CD4-positive, alpha-beta T cell treated with Interleukin-4 for 1 hour (primary cell): Measurements from ENCODE around the gene PET100.
A peak's percentile ranks its signal among the peaks of the same experiment; 100 is the strongest.

ENCODE experiments used
- DNase-seq, 2 donors: peaks; one replicate each; pipeline ENCODE4 v3.0.0-alpha.2; 2020 to 2022

Gene PET100

DNA sequence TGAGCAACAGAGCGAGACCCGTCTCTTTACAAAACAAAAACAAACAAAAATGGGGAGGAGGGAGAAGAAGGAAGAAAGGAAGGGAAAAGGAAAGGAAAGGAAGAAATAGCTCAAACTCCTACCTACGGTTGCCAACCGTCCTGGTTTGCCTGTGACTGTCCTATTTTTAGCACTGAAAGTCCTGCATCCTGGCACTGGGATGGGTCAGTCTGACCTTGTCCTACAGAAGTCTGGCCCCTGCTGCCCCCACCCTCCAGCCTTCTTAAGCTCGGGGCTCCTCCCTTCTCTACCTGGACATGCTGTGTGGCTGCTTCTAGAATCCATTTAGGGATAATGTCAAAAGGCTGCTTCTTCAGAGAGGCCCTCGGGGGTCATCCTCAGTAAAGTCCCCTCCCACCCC is 6.1 kb downstream of the PET100 start:
- no peak for DNase-seq

DNA sequence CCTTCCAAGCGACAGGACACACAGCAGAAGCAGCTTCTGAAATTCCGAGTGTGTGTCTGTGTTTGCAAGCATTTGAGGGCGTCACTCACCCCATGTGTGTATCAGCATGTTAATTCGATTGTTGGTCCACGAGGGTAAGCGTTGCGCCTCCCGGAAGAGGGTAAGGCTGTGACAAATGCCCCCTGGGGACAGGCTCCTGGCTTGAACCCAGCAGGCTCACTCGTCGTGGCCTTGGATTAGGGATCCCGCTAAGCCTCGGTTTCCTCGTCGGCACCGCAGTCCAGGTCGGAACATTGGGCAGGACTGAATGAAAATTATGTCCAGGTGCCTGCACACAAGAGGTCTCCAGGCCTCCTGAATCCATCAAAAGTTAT is 6.7 kb downstream of the PET100 start:
- no peak for DNase-seq

DNA sequence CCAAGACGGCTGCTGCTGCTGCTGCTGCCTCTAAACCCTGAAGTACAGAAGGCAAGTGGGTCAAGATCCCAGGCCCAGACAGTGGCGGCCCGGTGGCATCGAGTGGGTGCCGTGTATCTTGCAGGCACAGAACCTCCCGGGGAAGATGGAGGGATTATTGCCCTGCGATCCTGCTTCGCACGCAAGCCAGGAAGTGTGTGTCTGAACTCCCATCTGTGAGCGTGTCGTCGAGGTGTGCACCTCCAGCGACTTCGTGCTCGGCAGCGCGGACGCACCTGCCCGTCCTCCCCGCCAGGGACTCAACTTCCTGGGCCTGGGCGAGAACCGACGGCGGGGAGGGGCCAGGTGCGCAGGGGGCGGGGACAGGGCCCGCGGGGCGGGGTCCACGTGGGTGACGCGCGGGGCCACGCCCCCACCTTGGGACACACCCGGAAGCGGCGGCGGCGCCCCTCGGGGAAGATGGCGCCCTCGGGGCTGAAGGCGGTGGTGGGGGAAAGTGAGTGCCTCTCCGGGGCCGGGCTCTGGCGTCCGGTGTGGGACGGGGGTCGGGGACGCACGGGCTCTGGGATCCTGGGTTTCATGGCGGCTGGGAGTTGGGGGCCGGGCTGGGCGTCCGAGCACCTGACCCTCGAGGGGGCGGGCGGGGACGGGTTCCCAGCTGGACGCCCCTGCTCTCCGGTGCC is 7.2 kb downstream of the PET100 start, which contains the start of gene STXBP2:
Gene STXBP2, plus strand, starts transcription at position 420 of the 683 bp plus-strand sequence. Its CDS starts 40 bp downstream, at position 460.
- peak; percentile 92 to 95 for DNase-seq

DNA sequence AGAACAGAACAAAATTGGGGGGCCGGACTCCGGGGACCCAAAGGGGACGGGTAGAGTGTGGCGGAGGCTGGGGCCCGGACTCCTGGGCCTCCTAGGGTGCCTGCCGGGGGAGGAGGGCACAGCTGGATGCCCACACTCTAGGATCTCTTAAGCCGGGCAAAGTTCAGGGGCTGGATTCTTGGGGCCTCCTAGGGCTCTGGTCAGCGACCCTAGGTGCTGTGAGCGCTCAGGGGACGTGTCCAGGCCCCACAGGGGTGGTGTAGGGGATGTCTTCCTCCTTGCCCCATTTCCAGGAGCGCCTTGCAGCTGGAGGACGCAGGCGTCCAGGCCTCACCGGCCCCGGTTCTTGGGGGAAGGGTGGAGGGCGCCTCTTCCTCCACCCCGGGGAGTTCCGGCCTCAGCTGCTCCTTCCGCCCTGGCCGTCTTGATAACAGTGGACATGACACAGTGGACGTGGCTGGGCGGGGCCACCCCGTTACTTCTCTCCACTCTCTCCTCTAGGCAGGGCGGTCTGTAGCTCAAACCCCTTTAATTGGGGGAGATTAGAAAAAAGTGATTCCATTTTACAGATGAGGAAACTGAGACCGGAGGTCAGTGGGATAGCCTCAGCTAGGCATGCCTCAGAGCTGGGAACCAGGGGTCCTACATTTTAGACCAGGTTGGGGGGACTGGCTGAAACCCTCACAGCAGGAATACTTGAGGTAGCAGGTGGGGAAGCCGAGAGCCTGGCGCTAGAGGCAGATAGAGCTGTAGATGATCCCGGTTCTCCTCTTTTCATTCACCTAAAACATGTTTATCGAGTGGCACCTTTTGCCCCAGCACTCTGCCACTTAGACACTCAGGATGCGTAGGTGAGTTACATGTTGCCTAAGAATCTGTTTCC is 8.0 kb downstream of the PET100 start:
- DNase-seq = peak; percentile 28 to 65

DNA sequence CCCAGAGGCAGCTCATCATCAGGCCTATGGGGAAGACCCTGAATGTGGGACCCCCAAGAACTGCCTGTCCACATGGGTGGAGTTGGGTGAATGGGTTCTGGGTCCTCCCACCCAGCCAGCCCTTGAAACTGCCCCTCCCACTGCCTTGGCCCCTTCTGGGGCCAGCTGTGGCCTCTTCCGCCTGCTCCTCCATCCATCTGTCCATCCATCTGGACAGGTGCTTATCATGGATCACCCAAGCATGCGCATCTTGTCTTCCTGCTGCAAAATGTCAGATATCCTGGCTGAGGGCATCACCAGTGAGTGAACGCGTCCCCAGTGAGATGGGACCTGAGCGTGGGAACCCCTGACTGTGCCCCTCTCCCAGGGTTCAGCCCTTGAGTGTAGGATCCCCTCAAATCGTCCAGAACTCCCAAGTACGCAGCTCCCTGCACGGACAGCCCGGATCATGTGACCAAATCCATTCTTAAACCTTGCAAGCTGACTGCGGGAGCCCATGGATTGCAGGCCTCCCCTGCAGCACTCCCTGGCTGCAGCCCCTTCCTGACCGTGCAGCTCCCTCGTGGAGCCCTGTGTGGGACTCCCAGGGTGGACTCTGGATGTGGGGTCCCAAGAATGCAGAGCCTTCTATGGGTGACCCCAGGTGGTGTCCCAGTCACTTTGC is 9.3 kb downstream of the PET100 start:
- DNase-seq = no peak

DNA sequence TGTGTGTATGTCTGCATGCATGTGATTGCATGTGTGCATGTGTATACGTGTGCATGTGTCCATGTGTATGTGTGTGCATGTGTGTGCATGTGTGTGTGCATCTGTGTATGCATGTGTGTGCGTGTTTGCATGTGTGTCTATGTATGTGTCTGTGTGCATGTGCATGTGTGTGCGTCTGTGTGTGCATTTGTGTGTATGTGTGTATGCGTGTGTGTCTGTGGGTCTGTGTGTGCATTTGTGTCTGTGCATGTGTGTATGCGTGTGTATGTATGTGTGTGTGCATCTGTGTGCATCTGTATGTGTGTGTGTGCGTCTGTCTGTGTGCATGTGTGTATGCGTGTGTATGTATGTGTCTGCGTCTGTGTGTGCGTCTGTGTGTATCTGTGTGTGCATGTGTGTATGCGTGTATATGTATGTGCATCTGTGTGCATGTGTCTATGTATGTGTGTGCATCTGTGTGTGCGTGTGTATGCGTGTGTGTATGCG is 10.3 kb downstream of the PET100 start:
- DNase-seq = no peak

DNA sequence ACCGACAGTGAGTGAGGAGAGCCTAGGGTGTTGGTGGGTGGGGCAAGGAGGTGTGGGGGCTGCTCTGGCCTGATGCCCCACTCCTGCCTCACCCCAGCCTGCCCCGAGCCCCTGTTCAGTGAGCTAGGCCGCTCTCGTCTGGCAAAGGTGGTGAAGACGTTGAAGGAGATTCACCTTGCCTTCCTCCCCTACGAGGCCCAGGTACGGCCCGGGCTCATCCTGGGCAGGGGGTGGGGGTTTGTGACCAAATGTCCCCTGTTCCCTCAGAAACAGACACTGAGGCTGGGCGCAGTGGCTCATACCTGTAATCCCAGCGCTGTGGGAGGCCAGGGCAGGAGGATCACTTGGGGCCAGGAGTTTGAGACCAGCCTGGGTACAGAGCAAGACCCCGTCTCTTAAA is 11.2 kb downstream of the PET100 start:
- no peak for DNase-seq

DNA sequence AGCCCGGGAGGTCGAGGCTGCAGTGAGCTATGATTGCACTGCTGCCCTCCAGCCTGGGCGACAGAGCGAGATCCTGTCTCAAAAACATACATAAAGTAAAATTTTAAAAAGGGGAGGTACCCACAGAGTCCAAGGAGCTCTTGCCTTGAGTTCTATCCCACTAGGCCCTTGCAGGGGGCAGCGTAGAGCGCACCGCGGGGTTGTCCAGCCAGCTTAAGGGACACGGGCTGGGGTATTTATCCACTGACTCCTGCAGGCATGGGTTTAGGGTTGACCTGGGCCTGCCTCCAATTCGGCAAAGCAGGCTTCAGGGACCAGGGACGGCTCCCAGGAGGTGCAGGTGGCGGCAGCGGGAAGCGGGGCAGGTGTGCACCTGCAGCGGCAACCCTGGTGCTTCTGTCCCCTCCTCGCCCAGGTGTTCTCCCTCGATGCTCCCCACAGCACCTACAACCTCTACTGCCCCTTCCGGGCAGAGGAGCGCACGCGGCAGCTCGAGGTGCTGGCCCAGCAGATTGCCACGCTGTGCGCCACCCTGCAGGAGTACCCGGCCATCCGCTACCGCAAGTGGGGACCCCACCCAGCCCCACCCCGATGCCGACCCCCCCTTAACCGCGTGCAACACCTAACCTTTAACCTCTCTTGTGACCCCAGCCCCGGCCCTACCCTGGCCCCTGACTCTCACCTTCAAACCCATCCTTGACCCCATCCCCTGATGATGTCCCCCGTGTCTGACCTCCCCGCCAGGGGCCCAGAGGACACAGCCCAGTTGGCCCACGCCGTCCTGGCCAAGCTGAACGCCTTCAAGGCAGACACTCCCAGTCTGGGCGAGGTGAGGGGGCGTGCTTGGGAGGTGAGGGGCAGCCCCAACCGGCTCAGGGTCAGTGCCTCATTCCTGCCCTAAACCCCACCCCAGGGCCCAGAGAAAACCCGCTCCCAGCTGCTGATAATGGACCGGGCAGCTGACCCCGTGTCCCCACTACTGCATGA is 12.0 kb downstream of the PET100 start:
- no peak for DNase-seq

DNA sequence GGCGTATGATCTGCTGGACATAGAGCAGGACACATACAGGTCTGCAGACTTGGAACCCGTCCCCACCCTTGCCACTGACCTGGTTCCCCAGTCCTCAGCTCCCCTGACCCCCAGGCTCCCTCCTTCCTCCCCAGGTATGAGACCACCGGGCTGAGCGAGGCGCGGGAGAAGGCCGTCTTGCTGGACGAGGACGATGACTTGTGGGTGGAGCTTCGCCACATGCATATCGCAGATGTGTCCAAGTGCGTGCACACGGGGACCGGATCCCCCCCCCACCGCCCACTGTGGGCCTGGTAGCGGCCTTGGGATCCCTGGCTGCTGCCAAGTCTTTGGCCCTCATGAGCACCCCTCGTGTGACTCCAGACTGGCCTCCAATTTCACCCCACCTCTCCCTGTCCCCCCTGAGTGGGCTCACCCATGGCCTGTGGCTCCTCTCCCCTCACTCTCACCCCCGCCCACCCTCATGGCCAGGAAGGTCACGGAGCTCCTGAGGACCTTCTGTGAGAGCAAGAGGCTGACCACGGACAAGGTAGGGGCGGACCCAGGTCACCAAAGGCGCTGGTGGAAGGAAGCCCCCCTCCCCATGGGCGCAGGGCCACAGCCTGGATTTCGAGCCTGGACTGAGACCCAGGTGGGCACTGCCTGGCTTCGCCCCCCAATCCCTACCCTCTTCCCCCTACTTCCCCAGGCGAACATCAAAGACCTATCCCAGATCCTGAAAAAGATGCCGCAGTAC is 12.9 kb downstream of the PET100 start:
- DNase-seq = no peak

DNA sequence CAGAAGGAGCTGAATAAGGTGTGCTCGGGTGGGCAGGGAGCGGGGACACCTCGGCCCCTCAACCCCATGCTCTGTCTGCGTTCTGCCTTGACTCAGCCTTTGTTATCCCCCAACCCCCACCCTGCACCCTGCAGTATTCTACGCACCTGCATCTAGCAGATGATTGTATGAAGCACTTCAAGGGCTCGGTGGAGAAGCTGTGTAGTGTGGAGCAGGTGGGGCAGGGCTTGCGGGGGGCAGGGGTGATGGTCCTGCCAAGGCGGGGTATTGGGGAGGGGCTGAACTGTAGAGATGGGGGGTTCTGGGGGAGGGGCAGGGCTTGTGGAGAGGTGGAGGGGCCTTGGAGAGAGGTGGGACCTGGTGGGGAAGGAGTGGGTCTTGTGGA is 13.4 kb downstream of the PET100 start:
- no peak for DNase-seq

DNA sequence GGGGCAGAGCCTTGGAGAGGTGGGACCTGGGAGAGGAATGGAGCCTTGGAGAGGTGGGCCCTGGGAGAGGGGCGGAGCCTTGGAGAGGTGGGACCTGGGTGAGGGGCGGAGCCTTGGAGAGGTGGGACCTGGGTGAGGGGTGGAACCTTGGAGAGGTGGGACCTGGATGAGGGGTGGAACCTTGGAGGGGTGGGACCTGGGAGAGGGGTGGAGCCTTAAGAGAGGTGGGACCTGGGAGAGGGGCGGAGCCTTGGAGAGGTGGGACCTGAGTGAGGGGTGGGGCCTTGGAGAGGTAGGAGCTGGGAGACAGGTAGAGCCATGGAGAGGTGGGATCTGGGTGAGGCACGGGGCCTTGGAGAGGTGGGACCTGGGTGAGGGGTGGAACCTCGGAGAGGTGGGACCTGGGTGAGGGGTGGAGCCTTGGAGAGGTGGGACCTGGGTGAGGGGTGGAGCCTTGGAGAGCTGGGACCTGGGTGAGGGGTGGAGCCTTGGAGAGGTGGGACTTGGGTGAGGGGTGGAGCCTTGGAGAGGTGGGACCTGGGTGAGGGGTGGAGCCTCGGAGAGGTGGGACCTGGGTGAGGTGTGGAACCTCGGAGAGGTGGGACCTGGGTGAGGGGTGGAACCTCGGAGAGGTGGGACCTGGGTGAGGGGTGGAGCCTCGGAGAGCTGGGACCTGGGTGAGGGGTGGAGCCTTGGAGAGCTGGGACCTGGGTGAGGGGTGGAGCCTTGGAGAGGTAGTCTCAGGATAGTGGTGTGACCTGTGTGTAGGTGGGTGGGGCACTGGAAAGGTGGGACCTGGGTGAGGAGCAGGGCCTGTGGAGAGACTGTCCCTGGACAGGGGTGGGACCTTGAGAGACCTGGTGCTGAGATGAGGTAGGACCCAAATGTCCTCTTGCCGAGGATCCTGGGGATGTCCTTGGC is 14.3 kb downstream of the PET100 start:
- peak; percentile 48 for DNase-seq

DNA sequence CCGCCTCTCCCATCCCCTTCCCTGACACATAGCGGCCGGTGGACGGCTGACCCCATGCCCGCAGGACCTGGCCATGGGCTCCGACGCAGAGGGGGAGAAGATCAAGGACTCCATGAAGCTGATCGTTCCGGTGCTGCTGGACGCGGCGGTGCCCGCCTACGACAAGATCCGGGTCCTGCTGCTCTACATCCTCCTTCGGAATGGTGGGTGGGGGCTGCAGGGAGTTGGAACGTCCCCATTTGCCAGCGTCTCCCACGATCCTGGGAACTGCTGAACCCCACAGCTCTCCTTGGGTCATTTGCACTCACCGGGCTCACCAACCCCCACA is 14.9 kb downstream of the PET100 start:
- no peak for DNase-seq

DNA sequence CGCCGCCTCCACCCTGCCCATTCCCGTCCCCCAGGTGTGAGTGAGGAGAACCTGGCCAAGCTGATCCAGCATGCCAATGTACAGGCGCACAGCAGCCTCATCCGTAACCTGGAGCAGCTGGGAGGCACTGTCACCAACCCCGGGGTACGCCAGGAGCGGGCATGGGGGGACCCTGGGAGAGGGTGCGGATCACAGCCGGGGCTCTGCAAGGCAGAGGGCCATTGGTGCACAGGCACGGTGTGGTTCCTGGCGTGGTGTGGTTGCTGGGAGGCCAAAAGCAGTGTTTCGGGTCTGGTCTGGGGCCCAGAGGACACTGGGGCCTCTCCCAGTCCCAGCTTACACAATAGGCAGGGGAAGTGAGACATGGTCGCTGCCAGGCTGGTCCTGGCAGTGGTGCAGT is 15.6 kb downstream of the PET100 start:
- peak in 1 of 2 donors; percentile 38 for DNase-seq

DNA sequence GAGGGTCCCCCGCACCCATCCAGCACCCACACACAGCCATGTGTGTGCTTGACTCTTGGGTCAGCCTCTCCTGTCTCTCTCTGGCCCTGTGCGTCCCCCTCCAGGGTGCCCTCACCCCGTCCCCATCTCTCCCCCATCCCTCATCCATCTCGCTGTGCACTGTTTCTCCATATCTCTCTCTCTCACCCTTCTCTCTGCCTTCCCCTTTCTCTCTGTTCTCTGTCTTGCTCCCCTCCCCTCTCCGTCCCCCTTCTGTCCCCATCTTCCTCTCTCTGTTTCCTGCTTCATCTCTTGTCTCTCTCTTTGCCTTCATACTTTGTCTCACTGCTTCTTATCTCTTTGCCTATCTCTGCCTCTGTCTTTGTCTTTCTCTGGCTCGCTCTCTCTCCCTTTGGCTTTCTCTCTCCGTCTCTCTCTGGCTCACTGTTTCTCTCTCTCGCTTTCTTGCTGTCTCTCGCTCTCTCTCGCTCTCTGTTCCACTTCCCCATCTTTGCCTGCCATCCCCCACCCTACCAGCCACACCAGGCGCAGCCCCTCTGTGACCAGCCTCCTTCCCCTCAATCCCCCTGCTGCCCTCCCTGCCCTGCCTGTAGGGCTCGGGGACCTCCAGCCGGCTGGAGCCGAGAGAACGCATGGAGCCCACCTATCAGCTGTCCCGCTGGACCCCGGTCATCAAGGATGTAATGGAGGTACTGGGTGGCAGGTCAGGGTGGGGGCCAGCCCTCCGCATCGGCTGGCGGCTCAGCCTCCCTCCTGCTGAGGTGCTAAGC is 16.2 kb downstream of the PET100 start:
- no peak for DNase-seq

DNA sequence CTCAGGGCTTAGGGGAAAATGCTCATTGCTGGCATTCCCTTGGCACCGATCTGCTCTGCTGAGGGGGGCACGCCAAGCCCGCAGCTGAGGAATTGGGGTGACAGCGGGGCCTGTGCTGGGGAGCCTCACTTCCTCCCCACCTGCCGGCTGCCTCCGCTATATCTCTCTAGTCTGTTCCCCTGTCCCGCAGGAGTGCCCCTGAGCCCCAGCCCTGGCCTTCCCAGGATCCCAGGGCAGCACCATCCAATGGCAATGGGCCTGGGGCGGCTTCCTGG is 16.8 kb downstream of the PET100 start:
- no peak for DNase-seq

DNA sequence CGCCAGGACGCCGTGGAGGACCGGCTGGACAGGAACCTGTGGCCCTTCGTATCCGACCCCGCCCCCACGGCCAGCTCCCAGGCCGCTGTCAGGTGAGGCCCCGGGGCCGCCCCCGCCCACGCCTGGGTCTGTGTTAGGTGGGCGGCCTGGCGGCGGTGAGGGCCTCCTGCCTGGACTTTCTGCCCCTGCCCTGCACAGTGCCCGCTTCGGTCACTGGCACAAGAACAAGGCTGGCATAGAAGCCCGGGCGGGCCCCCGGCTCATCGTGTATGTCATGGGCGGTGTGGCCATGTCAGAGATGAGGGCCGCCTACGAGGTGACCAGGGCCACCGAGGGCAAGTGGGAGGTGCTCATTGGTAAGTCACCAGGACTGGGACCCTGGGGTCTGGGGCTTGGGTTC is 17.6 kb downstream of the PET100 start:
- DNase-seq = no peak

DNA sequence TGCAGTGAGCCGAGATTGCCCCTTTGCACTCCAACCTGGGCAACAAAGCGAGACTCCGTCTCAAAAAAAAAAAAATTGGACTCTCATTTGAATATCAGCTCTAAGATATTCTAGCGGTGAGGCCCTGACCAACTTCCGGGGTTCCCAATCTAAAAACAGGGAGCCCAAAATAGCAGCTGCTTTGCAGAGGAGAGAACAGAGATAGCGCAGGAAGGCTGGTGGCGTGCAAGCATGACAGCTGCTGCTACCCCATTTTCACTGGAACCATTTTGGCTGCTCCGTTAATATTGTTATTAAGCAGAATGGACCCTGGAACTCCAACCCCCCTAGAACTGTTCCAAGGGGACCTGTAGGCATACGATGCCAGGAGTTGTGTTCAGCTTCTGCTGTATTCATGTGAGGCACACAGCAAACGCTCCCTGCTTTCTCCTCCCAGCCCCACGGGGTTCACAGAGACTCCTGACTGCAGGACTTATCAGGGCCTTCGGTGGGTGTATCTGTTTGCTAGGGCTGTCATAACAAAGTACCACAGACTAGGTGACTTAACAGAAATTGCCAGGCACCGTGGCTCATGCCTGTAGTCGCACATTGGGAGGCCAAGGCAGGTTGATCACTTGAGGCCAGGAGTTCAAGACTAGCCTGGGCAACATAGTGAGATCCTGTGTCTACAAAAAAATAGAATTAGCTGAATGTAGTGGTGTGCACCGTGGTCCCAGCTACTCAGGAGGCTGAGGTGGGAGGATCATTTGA is 18.8 kb downstream of the PET100 start:
- DNase-seq = no peak

DNA sequence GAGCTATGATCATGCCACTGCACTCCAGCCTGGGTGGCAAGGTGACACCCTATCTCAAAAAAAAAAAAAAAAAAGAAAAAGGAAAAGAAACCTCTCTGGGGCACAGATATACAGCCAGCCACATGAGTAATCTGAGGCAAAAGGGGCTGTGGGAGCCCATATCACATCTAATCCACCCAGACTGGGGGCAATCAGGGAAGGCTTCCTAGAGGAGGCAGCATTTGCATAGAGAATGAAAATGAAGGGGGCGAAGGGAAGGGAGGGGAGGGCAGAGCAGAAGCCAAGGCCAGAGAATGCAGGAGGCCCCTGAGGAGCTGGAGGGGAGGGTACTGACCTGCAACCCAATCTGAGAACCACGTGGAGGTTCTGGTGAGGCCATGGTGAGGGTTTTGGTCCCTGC is 20.6 kb downstream of the PET100 start:
- DNase-seq = no peak

DNA sequence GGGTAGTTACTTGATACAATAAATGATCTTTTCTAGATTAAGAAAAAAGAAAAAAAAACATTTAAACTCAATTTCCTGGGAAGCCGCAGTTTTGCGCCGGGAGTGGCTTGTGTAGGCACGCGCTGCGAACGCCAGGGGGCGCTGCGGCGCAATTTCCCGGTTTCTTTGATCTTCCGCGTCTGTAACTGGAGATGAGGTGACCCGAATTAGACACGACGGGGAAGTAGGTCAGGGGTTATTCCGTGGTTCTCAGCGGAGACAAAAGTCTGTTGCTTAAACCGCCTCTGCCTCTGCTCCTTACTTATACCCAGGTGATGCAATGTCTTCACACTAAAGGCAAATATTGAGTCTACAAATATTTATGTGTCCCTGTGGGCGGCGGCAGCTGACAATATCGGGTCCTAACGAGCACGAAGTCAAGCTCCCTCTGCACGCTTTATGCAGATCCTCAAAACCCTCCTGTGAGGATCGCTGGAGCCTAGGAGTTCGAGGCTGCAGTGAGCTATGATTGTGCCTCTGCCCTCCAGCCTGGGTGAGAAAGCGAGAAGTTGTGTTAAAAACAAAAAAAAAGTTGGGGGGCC is 22.6 kb downstream of the PET100 start:
- peak; percentile 90 for DNase-seq
